Activated CD4-positive, alpha-beta T cell treated with anti-CD3 and anti-CD28 coated beads, Interleukin-2, amount 10 ng/mL, durations not matched to agents 7 days and 5 days (primary cell): ENCODE measurements around the gene PCP2. TPM values are rescaled to one million over a fixed set of nuclear protein-coding genes. Genes with fewer than 3 reads are reported as not detected.
A peak's percentile ranks its signal among the peaks of the same experiment; 100 is the strongest.

Source experiments
- CTCF ChIA-PET: fragments of 350-600 bp; sonication (Branson Sonifier 250); formaldehyde crosslinking; loops from one replicate; lab custom pipeline; 2021; ENCODE audit warnings: antibody characterized with exemption; lab: Charles Lee
- POLR2A ChIA-PET: fragments of 350-600 bp; sonication (Branson Sonifier 250); formaldehyde crosslinking; loops from one replicate; lab custom pipeline; 2021; ENCODE audit warnings: antibody characterized with exemption; lab: Charles Lee
- DNase-seq: peaks from one replicate; pipeline ENCODE4 v3.0.0-alpha.2; 2020
- H3K27ac Mint-ChIP-seq: one replicate; pipeline ENCODE4 v1.8.0; 2021; ENCODE audit warnings: mild to moderate bottlenecking, moderate library complexity, mixed read lengths
- H3K27me3 Mint-ChIP-seq: one replicate; pipeline ENCODE4 v1.8.0; 2021; ENCODE audit warnings: mixed read lengths
- H3K36me3 Mint-ChIP-seq: one replicate; pipeline ENCODE4 v1.8.0; 2021; ENCODE audit warnings: low read depth, mixed read lengths
- H3K4me1 Mint-ChIP-seq: one replicate; pipeline ENCODE4 v1.8.0; 2021; ENCODE audit warnings: mixed read lengths
- H3K4me3 Mint-ChIP-seq: one replicate; pipeline ENCODE4 v1.8.0; 2021; ENCODE audit warnings: mild to moderate bottlenecking, moderate library complexity, mixed read lengths
- H3K9me3 Mint-ChIP-seq: one replicate; pipeline ENCODE4 v1.8.0; 2021; ENCODE audit warnings: mixed read lengths
- total RNA-seq, 2 experiments: library from RNA; stranded (reverse); gene quantifications; one replicate each; pipeline ENCODE4 v1.2.3, GENCODE V29; 2021

Gene PCP2
- total RNA-seq, 2 experiments from 2014 or later: 0.82 to 1.2 TPM

- POLR2A ChIA-PET: no interaction called here
- Mint-ChIP-seq H3K9me3 (no peaks in the 10 kb centered on the region), H3K4me1 (peaks cover 51% of the 10 kb centered on the region), H3K27ac (no peak overlapping the region), H3K36me3 (no peaks in the 10 kb centered on the region), H3K4me3 (no peak overlapping the region), H3K27me3 (peaks cover 35% of the 10 kb centered on the region)
- DNase-seq: peak; percentile 27
- CTCF ChIA-PET: interaction anchor here (0.6 kb wide), 2 partner anchors 106 to 1028 kb away, joined by 3 read pairs; no protein-coding TSS in a partner anchor
Observed at GRCh38 chr19:7674010-7675005, 40.8 kb upstream of the PCP2 start.

GRCh38 chr19:7672522-7672921 is 39.0 kb upstream of the PCP2 start:
- CTCF ChIA-PET: no interaction called here
- no peaks in the 10 kb centered on the region for H3K9me3 Mint-ChIP-seq

GRCh38 chr19:7670790-7671189 is 37.3 kb upstream of the PCP2 start:
- Mint-ChIP-seq H3K9me3 (no peaks in the 10 kb centered on the region), H3K36me3 (no peaks in the 10 kb centered on the region), H3K4me3 (no peak overlapping the region), H3K27ac (no peak overlapping the region), H3K27me3 (peaks cover 25% of the 10 kb centered on the region), H3K4me1 (peaks cover 24% of the 10 kb centered on the region)
- no peak for DNase-seq
- ChIA-PET POLR2A (no interaction called here), CTCF (interaction anchor here (0.6 to 1.1 kb wide), 4 partner anchors 10 to 37 kb away, joined by 3 to 5 read pairs (median 4); partner anchors contain the start of genes PCP2 and TRAPPC5)

More at GRCh38 chr19:7672522-7672921, 39.0 kb upstream of the PCP2 start:
- no peak for DNase-seq
- Mint-ChIP-seq H3K36me3 (no peaks in the 10 kb centered on the region), H3K27ac (no peak overlapping the region), H3K4me1 (peaks cover 39% of the 10 kb centered on the region), H3K27me3 (peaks cover 33% of the 10 kb centered on the region), H3K4me3 (no peak overlapping the region)
- POLR2A ChIA-PET: no interaction called here

GRCh38 chr19:7670150-7670783 is 36.7 kb upstream of the PCP2 start:
- ChIA-PET POLR2A (no interaction called here), CTCF (interaction anchor here (0.6 to 3.2 kb wide), 5 partner anchors 10 to 316 kb away, joined by 3 to 20 read pairs (median 4); partner anchors contain the start of genes PCP2 and TRAPPC5)
- peaks cover 26% of the 10 kb centered on the region for H3K27me3 Mint-ChIP-seq

GRCh38 chr19:7669641-7670040 is 36.1 kb upstream of the PCP2 start:
- Mint-ChIP-seq H3K4me1 (peaks cover 22% of the 10 kb centered on the region), H3K27me3 (peaks cover 26% of the 10 kb centered on the region), H3K27ac (no peak overlapping the region), H3K9me3 (no peaks in the 10 kb centered on the region), H3K36me3 (no peaks in the 10 kb centered on the region), H3K4me3 (no peak overlapping the region)
- POLR2A ChIA-PET: no interaction called here
- no peak for DNase-seq
- CTCF ChIA-PET: interaction anchor here (1.9 to 3.2 kb wide), 2 partner anchors 11 to 315 kb away, joined by 4 to 20 read pairs; partner anchors contain the start of gene TRAPPC5

More at GRCh38 chr19:7670150-7670783, 36.7 kb upstream of the PCP2 start:
- H3K9me3 Mint-ChIP-seq: no peaks in the 10 kb centered on the region
- H3K36me3 Mint-ChIP-seq: no peaks in the 10 kb centered on the region
- H3K27ac Mint-ChIP-seq: no peak overlapping the region
- peaks cover 23% of the 10 kb centered on the region for H3K4me1 Mint-ChIP-seq
- peak overlapping the region; percentile 38 for H3K4me3 Mint-ChIP-seq
- peak; percentile 33 for DNase-seq

GRCh38 chr19:7668842-7669241 is 35.3 kb upstream of the PCP2 start, which contains the start of gene RETN:
RETN (plus strand) TSS chr19:7669049; CDS start chr19:7669327, 278 bp downstream.
- POLR2A ChIA-PET: interaction anchor here (0.7 kb wide), 1 partner anchor 180 kb away, joined by 3 read pairs; no protein-coding TSS in a partner anchor
- Mint-ChIP-seq H3K9me3 (no peaks in the 10 kb centered on the region), H3K27ac (no peak within 1 kb of the TSS), H3K4me3 (no peak within 1 kb of the TSS), H3K27me3 (peaks cover 26% of the 10 kb centered on the region), H3K36me3 (no peaks in the 10 kb centered on the region), H3K4me1 (peaks cover 16% of the 10 kb centered on the region)
- DNase-seq: no peak
- CTCF ChIA-PET: interaction anchor here (1.9 to 3.2 kb wide), 2 partner anchors 12 to 314 kb away, joined by 4 to 20 read pairs; partner anchors contain the start of gene TRAPPC5

GRCh38 chr19:7665076-7665475 is 31.6 kb upstream of the PCP2 start:
- no peaks in the 10 kb centered on the region for H3K36me3 Mint-ChIP-seq
- no peak overlapping the region for H3K4me3 Mint-ChIP-seq
- no peaks in the 10 kb centered on the region for H3K9me3 Mint-ChIP-seq
- H3K4me1 Mint-ChIP-seq: peaks cover 6% of the 10 kb centered on the region
- no peak overlapping the region for H3K27ac Mint-ChIP-seq
- POLR2A ChIA-PET: no interaction called here
- DNase-seq: no peak
- H3K27me3 Mint-ChIP-seq: peaks cover 13% of the 10 kb centered on the region
- CTCF ChIA-PET: interaction anchor here (2.0 kb wide), 1 partner anchor 16 kb away, joined by 6 read pairs; the partner anchor contains the start of gene TRAPPC5

- Mint-ChIP-seq H3K27ac (no peak overlapping the region), H3K4me1 (peaks cover 4% of the 10 kb centered on the region), H3K27me3 (peaks cover 7% of the 10 kb centered on the region), H3K9me3 (no peaks in the 10 kb centered on the region), H3K36me3 (no peaks in the 10 kb centered on the region), H3K4me3 (no peak overlapping the region)
- no peak for DNase-seq
- ChIA-PET CTCF (interaction anchor here (0.8 to 2.0 kb wide), 3 partner anchors 11 to 26 kb away, joined by 3 to 6 read pairs (median 4); partner anchors contain the start of gene TRAPPC5), POLR2A (no interaction called here)
Observed at GRCh38 chr19:7663706-7664105, 30.2 kb upstream of the PCP2 start.

GRCh38 chr19:7662657-7663056 is 29.1 kb upstream of the PCP2 start:
- CTCF ChIA-PET: interaction anchor here (0.6 to 2.9 kb wide), 2 partner anchors 18 kb away, joined by 3 to 13 read pairs; partner anchors contain the start of gene TRAPPC5
- no peak for DNase-seq

GRCh38 chr19:7661744-7662538 is 28.4 kb upstream of the PCP2 start:
- ChIA-PET CTCF (interaction anchor here (0.5 to 2.9 kb wide), 3 partner anchors 19 to 167 kb away, joined by 3 to 13 read pairs (median 3); partner anchors contain the start of genes STXBP2 and TRAPPC5), POLR2A (no interaction called here)
- no peaks in the 10 kb centered on the region for H3K9me3 Mint-ChIP-seq
- no peak overlapping the region for H3K27ac Mint-ChIP-seq
- no peak for DNase-seq
- H3K4me1 Mint-ChIP-seq: peaks cover 21% of the 10 kb centered on the region
- peaks cover 3% of the 10 kb centered on the region for H3K27me3 Mint-ChIP-seq
- H3K4me3 Mint-ChIP-seq: no peak overlapping the region
- H3K36me3 Mint-ChIP-seq: no peaks in the 10 kb centered on the region

More at GRCh38 chr19:7662657-7663056, 29.1 kb upstream of the PCP2 start:
- Mint-ChIP-seq H3K4me3 (no peak overlapping the region), H3K4me1 (peaks cover 14% of the 10 kb centered on the region), H3K27me3 (peaks cover 4% of the 10 kb centered on the region), H3K9me3 (no peaks in the 10 kb centered on the region), H3K27ac (no peak overlapping the region), H3K36me3 (no peaks in the 10 kb centered on the region)
- POLR2A ChIA-PET: no interaction called here

- ChIA-PET CTCF (interaction anchor here (1.6 to 1.7 kb wide), 2 partner anchors 22 to 90 kb away, joined by 3 to 5 read pairs; partner anchors contain the start of gene TRAPPC5), POLR2A (no interaction called here)
- Mint-ChIP-seq H3K36me3 (no peaks in the 10 kb centered on the region), H3K4me1 (peaks cover 23% of the 10 kb centered on the region), H3K9me3 (no peaks in the 10 kb centered on the region), H3K27ac (peak overlapping the region; percentile 87), H3K27me3 (no peaks in the 10 kb centered on the region), H3K4me3 (peak overlapping the region; percentile 71)
- DNase-seq: peak; percentile 74
Observed at GRCh38 chr19:7658219-7658686, 24.7 kb upstream of the PCP2 start.
